GOT3 (cell line): Measurements from ENCODE around the gene MBNL1.
"Not testable (repeated sequence)": the region's sequence is repeated elsewhere in the genome, so short reads cannot be mapped to it uniquely, and the experiment has no call there.

Experiments
- DNase-seq: peaks from one replicate; lab custom pipeline; 2025; ENCODE audit warnings: mixed read lengths; lab: John Stamatoyannopoulos, UW

Gene MBNL1

GRCh38 chr3:152350139-152350538 lies 81.4 kb downstream of the MBNL1 start:
- no peak for DNase-seq

GRCh38 chr3:152350776-152351175 lies 82.0 kb downstream of the MBNL1 start:
- DNase-seq, result no peak

GRCh38 chr3:152352554-152352953 lies 83.8 kb downstream of the MBNL1 start:
- no peak for DNase-seq

- no peak for DNase-seq
These were observed 84.8 kb downstream of the MBNL1 start for GRCh38 chr3:152353578-152353977.

GRCh38 chr3:152355744-152356665 lies 87.3 kb downstream of the MBNL1 start:
- DNase-seq, result no peak

- DNase-seq, result no peak
These were observed 88.1 kb downstream of the MBNL1 start for GRCh38 chr3:152356870-152357276.

GRCh38 chr3:152357587-152357986 lies 88.9 kb downstream of the MBNL1 start:
- no peak for DNase-seq

GRCh38 chr3:152359385-152360248 lies 90.9 kb downstream of the MBNL1 start:
- no peak for DNase-seq

GRCh38 chr3:152360302-152360701 lies 91.6 kb downstream of the MBNL1 start:
- DNase-seq, result no peak

GRCh38 chr3:152360966-152361365 lies 92.2 kb downstream of the MBNL1 start:
- DNase-seq, result no peak

- DNase-seq, result no peak
These were observed 93.4 kb downstream of the MBNL1 start for GRCh38 chr3:152362086-152362485.

- DNase-seq, result no peak
These were observed 95.5 kb downstream of the MBNL1 start for GRCh38 chr3:152364237-152364636.

- no peak for DNase-seq
These were observed 96.4 kb downstream of the MBNL1 start for GRCh38 chr3:152365126-152365525.

GRCh38 chr3:152365766-152366593 lies 97.3 kb downstream of the MBNL1 start:
- no peak for DNase-seq

GRCh38 chr3:152367192-152367591 lies 98.5 kb downstream of the MBNL1 start:
- DNase-seq, result not testable (repeated sequence)

- DNase-seq, result not testable (repeated sequence)
These were observed 103.9 kb downstream of the MBNL1 start for GRCh38 chr3:152372633-152373032.

- DNase-seq, result no peak
These were observed 104.7 kb downstream of the MBNL1 start for GRCh38 chr3:152373379-152373778.

GRCh38 chr3:152374262-152374990 lies 105.7 kb downstream of the MBNL1 start:
- DNase-seq, result no peak

GRCh38 chr3:152375546-152375945 lies 106.8 kb downstream of the MBNL1 start:
- DNase-seq, result no peak

GRCh38 chr3:152376351-152377183 lies 107.8 kb downstream of the MBNL1 start:
- no peak for DNase-seq
